Measurements from ENCODE around the gene TMEM14B. TPM values are rescaled to one million over a fixed set of nuclear protein-coding genes. Genes with fewer than 3 reads are reported as not detected.
"Not testable (repeated sequence)": the region's sequence is repeated elsewhere in the genome, so short reads cannot be mapped to it uniquely, and the experiment has no call there.

TMEM14B gene
- total and polyA plus RNA-seq, 7 experiments from 2014 or later = 48.6 to 257 (median 77.0) TPM

GRCh38 chr6:10740061-10740460, 7.5 kb upstream of the TMEM14B start:
- no peaks in the 10 kb centered on the region for H3K27me3 ChIP-seq (ENCODE audit: control insufficient read depth in 2 of 2, insufficient read depth in 2 of 2, low read length in 2 of 2)
- intact Hi-C loops (cut with micrococcal nuclease) = no loop called here
- CTCF ChIA-PET = interaction anchor here (0.6 kb wide), 1 partner anchor 934 kb away, joined by 4 read pairs; no protein-coding TSS in a partner anchor

GRCh38 chr6:10741643-10742042, 6.0 kb upstream of the TMEM14B start:
- H3K9me3 ChIP-seq (ENCODE audit: control insufficient read depth in 2 of 3, low read length in 3 of 3); H3K27me3 Mint-ChIP-seq; H3K4me3 Mint-ChIP-seq; H3K36me3 Mint-ChIP-seq; H3K36me3 ChIP-seq (ENCODE audit: control insufficient read depth in 2 of 3, insufficient read depth in 3 of 3, low read length in 3 of 3); H3K9me3 Mint-ChIP-seq; intact Hi-C loops (cut with micrococcal nuclease); H3K27me3 ChIP-seq (ENCODE audit: control insufficient read depth in 2 of 2, insufficient read depth in 2 of 2, low read length in 2 of 2); DNase-seq; H3K27ac Mint-ChIP-seq; ATAC-seq; H3K4me3 ChIP-seq (ENCODE audit: low read length); H3K4me1 ChIP-seq (ENCODE audit: control insufficient read depth in 2 of 2, insufficient read depth in 2 of 2, low read length in 2 of 2); H3K27ac ChIP-seq (ENCODE audit: low read depth, low read length): not testable (repeated sequence)
- peaks cover 8 to 18% (median 15%) of the 10 kb centered on the region in 7 donors for H3K4me1 Mint-ChIP-seq
- CTCF ChIA-PET = interaction anchor here (0.5 kb wide), 1 partner anchor 47 kb away, joined by 3 read pairs; the partner anchor contains the start of gene PAK1IP1
- POLR2A ChIA-PET = interaction anchor here (1.5 kb wide), 1 partner anchor 18 kb away, joined by 4 read pairs; no protein-coding TSS in a partner anchor

More at GRCh38 chr6:10740061-10740460, 7.5 kb upstream of the TMEM14B start:
- H3K4me3 Mint-ChIP-seq = no peak overlapping the region
- no peaks in the 10 kb centered on the region for H3K27me3 Mint-ChIP-seq
- DNase-seq (no peak), ATAC-seq (no peak)
- H3K9me3 Mint-ChIP-seq = no peaks in the 10 kb centered on the region
- POLR2A ChIA-PET = no interaction called here
- H3K4me1 Mint-ChIP-seq = peaks cover 0 to 4% (median 2%) of the 10 kb centered on the region in 7 donors
- peaks cover 0 to 7% (median 3%) of the 10 kb centered on the region in 5 donors for H3K36me3 Mint-ChIP-seq
- H3K27ac Mint-ChIP-seq = no peak overlapping the region
- Histone ChIP-seq H3K36me3 (ENCODE audit: control insufficient read depth in 2 of 3, insufficient read depth in 3 of 3, low read length in 3 of 3) (no peaks in the 10 kb centered on the region), H3K4me3 (ENCODE audit: low read length) (no peak overlapping the region), H3K27ac (ENCODE audit: low read depth, low read length) (no peak overlapping the region), H3K9me3 (ENCODE audit: control insufficient read depth in 2 of 3, low read length in 3 of 3) (no peaks in the 10 kb centered on the region), H3K4me1 (ENCODE audit: control insufficient read depth in 2 of 2, insufficient read depth in 2 of 2, low read length in 2 of 2) (no peaks in the 10 kb centered on the region)

GRCh38 chr6:10742251-10742650, 5.4 kb upstream of the TMEM14B start:
- H3K4me3 Mint-ChIP-seq = no peak overlapping the region
- no peak for ATAC-seq
- peaks cover 0 to 10% (median 3%) of the 10 kb centered on the region in 5 donors for H3K36me3 Mint-ChIP-seq
- CTCF ChIA-PET = interaction anchor here (0.5 kb wide), 1 partner anchor 47 kb away, joined by 3 read pairs; the partner anchor contains the start of gene PAK1IP1
- intact Hi-C loops (cut with micrococcal nuclease) = no loop called here
- H3K4me3 ChIP-seq (ENCODE audit: low read length) = no peak overlapping the region
- H3K4me1 ChIP-seq (ENCODE audit: control insufficient read depth in 2 of 2, insufficient read depth in 2 of 2, low read length in 2 of 2) = peaks cover 0 to 8% of the 10 kb centered on the region in 2 donors
- H3K27me3 ChIP-seq (ENCODE audit: control insufficient read depth in 2 of 2, insufficient read depth in 2 of 2, low read length in 2 of 2) = no peaks in the 10 kb centered on the region
- no peaks in the 10 kb centered on the region for H3K36me3 ChIP-seq (ENCODE audit: control insufficient read depth in 2 of 3, insufficient read depth in 3 of 3, low read length in 3 of 3)
- no peaks in the 10 kb centered on the region for H3K9me3 ChIP-seq (ENCODE audit: control insufficient read depth in 2 of 3, low read length in 3 of 3)
- H3K9me3 Mint-ChIP-seq = no peaks in the 10 kb centered on the region
- peaks cover 11 to 22% (median 21%) of the 10 kb centered on the region in 7 donors for H3K4me1 Mint-ChIP-seq
- DNase-seq = no peak
- H3K27ac Mint-ChIP-seq = peak overlapping the region in 1 of 9 donors; percentile 30
- POLR2A ChIA-PET = interaction anchor here (1.0 to 1.5 kb wide), 2 partner anchors 18 to 20 kb away, joined by 3 to 4 read pairs; partner anchors contain the start of gene TMEM14C
- no peak overlapping the region for H3K27ac ChIP-seq (ENCODE audit: low read depth, low read length)
- no peaks in the 10 kb centered on the region for H3K27me3 Mint-ChIP-seq

- H3K27ac ChIP-seq (ENCODE audit: low read depth, low read length) = no peak overlapping the region
- DNase-seq (no peak), ATAC-seq (no peak)
- intact Hi-C loops (cut with micrococcal nuclease) = no loop called here
- peaks cover 11 to 31% (median 28%) of the 10 kb centered on the region in 7 donors for H3K4me1 Mint-ChIP-seq
- no peaks in the 10 kb centered on the region for H3K27me3 Mint-ChIP-seq
- POLR2A ChIA-PET = no interaction called here
- no peaks in the 10 kb centered on the region for H3K27me3 ChIP-seq (ENCODE audit: control insufficient read depth in 2 of 2, insufficient read depth in 2 of 2, low read length in 2 of 2)
- H3K9me3 ChIP-seq (ENCODE audit: control insufficient read depth in 2 of 3, low read length in 3 of 3) = no peaks in the 10 kb centered on the region
- peaks cover 0 to 10% (median 3%) of the 10 kb centered on the region in 5 donors for H3K36me3 Mint-ChIP-seq
- peaks cover 5 to 11% of the 10 kb centered on the region in 2 donors for H3K4me1 ChIP-seq (ENCODE audit: control insufficient read depth in 2 of 2, insufficient read depth in 2 of 2, low read length in 2 of 2)
- no peak overlapping the region for H3K4me3 ChIP-seq (ENCODE audit: low read length)
- no peaks in the 10 kb centered on the region for H3K36me3 ChIP-seq (ENCODE audit: control insufficient read depth in 2 of 3, insufficient read depth in 3 of 3, low read length in 3 of 3)
- H3K27ac Mint-ChIP-seq = peak overlapping the region in 1 of 9 donors; percentile 3
- H3K4me3 Mint-ChIP-seq = no peak overlapping the region
- no peaks in the 10 kb centered on the region for H3K9me3 Mint-ChIP-seq
- CTCF ChIA-PET = no interaction called here
Measured at GRCh38 chr6:10743515-10743914, 4.1 kb upstream of the TMEM14B start.

- no peak overlapping the region for H3K4me3 ChIP-seq (ENCODE audit: low read length)
- ATAC-seq (no peak), DNase-seq (no peak)
- peaks cover 12 to 27% of the 10 kb centered on the region in 2 donors for H3K4me1 ChIP-seq (ENCODE audit: control insufficient read depth in 2 of 2, insufficient read depth in 2 of 2, low read length in 2 of 2)
- H3K27ac Mint-ChIP-seq = peak overlapping the region in 4 of 9 donors; percentile 1 to 81 (median 14)
- POLR2A ChIA-PET = no interaction called here
- H3K27ac ChIP-seq (ENCODE audit: low read depth, low read length) = no peak overlapping the region
- H3K9me3 Mint-ChIP-seq = no peaks in the 10 kb centered on the region
- intact Hi-C loops (cut with micrococcal nuclease) = no loop called here
- peaks cover 20 to 47% (median 44%) of the 10 kb centered on the region in 7 donors for H3K4me1 Mint-ChIP-seq
- H3K27me3 Mint-ChIP-seq = no peaks in the 10 kb centered on the region
- H3K36me3 Mint-ChIP-seq = peaks cover 0 to 16% (median 3%) of the 10 kb centered on the region in 5 donors
- H3K9me3 ChIP-seq (ENCODE audit: control insufficient read depth in 2 of 3, low read length in 3 of 3) = no peaks in the 10 kb centered on the region
- peaks cover 0 to 3% (median 0%) of the 10 kb centered on the region in 3 experiments for H3K36me3 ChIP-seq (ENCODE audit: control insufficient read depth in 2 of 3, insufficient read depth in 3 of 3, low read length in 3 of 3)
- CTCF ChIA-PET = no interaction called here
- no peaks in the 10 kb centered on the region for H3K27me3 ChIP-seq (ENCODE audit: control insufficient read depth in 2 of 2, insufficient read depth in 2 of 2, low read length in 2 of 2)
- peak overlapping the region in 5 of 10 donors; percentile 5 to 90 (median 22) for H3K4me3 Mint-ChIP-seq
Measured at GRCh38 chr6:10745116-10745515, 2.5 kb upstream of the TMEM14B start.

- H3K27ac ChIP-seq (ENCODE audit: low read depth, low read length) = peak overlapping the region; percentile 79
- ATAC-seq (no peak), DNase-seq (no peak)
- H3K9me3 ChIP-seq (ENCODE audit: control insufficient read depth in 2 of 3, low read length in 3 of 3) = no peaks in the 10 kb centered on the region
- peaks cover 24 to 64% (median 62%) of the 10 kb centered on the region in 7 donors for H3K4me1 Mint-ChIP-seq
- ChIA-PET POLR2A (interaction anchor here (1.2 to 4.5 kb wide), 5 partner anchors 9 to 54 kb away, joined by 3 to 72 read pairs (median 5); partner anchors contain the start of genes C6orf52, PAK1IP1 and TMEM14C), CTCF (no interaction called here)
- no peaks in the 10 kb centered on the region for H3K27me3 Mint-ChIP-seq
- no peaks in the 10 kb centered on the region for H3K9me3 Mint-ChIP-seq
- intact Hi-C loops (cut with micrococcal nuclease) = loop anchor here (1.0 to 2.0 kb wide), 11 partner anchors 12 to 790 kb away; partner anchors contain the start of genes C6orf52 (in 2 of the 2), MAK (in 2 of the 2), PAK1IP1 (in 2 of the 2) and SMIM13 (in 2 of the 2)
- peak overlapping the region; percentile 71 for H3K4me3 ChIP-seq (ENCODE audit: low read length)
- H3K36me3 ChIP-seq (ENCODE audit: control insufficient read depth in 2 of 3, insufficient read depth in 3 of 3, low read length in 3 of 3) = peaks cover 0 to 14% (median 7%) of the 10 kb centered on the region in 3 experiments
- no peaks in the 10 kb centered on the region for H3K27me3 ChIP-seq (ENCODE audit: control insufficient read depth in 2 of 2, insufficient read depth in 2 of 2, low read length in 2 of 2)
- H3K4me3 Mint-ChIP-seq = peak overlapping the region; percentile 85 to 98 (median 91)
- peaks cover 12 to 37% of the 10 kb centered on the region in 2 donors for H3K4me1 ChIP-seq (ENCODE audit: control insufficient read depth in 2 of 2, insufficient read depth in 2 of 2, low read length in 2 of 2)
- peaks cover 0 to 24% (median 7%) of the 10 kb centered on the region in 5 donors for H3K36me3 Mint-ChIP-seq
- H3K27ac Mint-ChIP-seq = peak overlapping the region; percentile 82 to 99 (median 96)
Measured at GRCh38 chr6:10746915-10747250, 722 bp upstream of the TMEM14B start.
